ENCODE measurements around the gene IL7R. TPM values are rescaled to one million over a fixed set of nuclear protein-coding genes. Genes with fewer than 3 reads are reported as not detected.

The IL7R gene
- total and polyA plus RNA-seq, 2 donors (not counting 1 experiment from before 2014, with no cell fraction given): 67.9 to 266 TPM

DNA sequence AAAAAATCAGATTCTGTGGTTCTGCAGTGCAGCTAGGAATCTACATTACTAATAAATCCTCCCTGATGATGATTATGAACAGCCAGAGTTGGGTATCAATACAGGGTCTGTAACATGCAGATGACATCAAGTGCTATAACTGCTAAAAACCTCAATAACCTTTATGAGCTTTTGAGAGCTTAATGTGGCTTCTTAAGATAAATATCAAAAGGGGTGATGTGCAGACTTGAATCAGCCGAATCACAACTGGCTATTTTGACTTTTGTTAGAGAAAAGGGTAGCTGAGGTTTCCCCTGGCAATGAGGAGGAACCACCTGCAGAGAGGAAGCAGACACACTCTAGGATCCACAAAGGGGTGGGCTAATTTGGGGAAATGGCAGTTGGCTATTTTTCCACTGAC is 51.5 kb downstream of the IL7R start:
- no peak for TF ChIP-seq CTCF (conservative IDR thresholded peaks at IDR 0.05 in 1 of 2, IDR thresholded peaks at IDR 0.05 in 1 of 2; ENCODE audit: low read depth in 1 of 2, low read length in 2 of 2)
- TF ChIP-seq EZH2 (IDR thresholded peaks at IDR 0.05; ENCODE audit: low read length, missing control alignments): no peak
- Histone ChIP-seq H3K27me3 (ENCODE audit: control insufficient read depth, insufficient read depth, low read length) (no peaks in the 10 kb centered on the region), H4K20me1 (ENCODE audit: control insufficient read depth, extremely low read depth, insufficient read depth, low read length) (no peaks in the 10 kb centered on the region), H3K9ac (ENCODE audit: insufficient read depth, low read length) (no peak overlapping the region), H3K4me3 (replicated peaks in 1 of 4; ENCODE audit: control extremely low read depth in 1 of 4, insufficient read depth in 1 of 4, low read depth in 3 of 4, low read length in 4 of 4) (no peak overlapping the region), H3K4me2 (ENCODE audit: extremely low read depth, insufficient read depth, low read length) (no peak overlapping the region), H3K9me3 (ENCODE audit: control insufficient read depth, insufficient read depth, low read depth, low read length) (no peaks in the 10 kb centered on the region), H3K36me3 (ENCODE audit: control insufficient read depth, insufficient read depth, low read length) (no peaks in the 10 kb centered on the region), H3K4me1 (ENCODE audit: control insufficient read depth, extremely low read depth, insufficient read depth, low read length) (no peaks in the 10 kb centered on the region), H2AFZ (ENCODE audit: low read length) (no peak overlapping the region), H3K79me2 (ENCODE audit: control insufficient read depth, insufficient read depth, low read length) (no peaks in the 10 kb centered on the region), H3K27ac (ENCODE audit: insufficient read depth, low read length) (no peak overlapping the region)
- DNase-seq (ENCODE audit: low read depth in 2 of 2): no peak

DNA sequence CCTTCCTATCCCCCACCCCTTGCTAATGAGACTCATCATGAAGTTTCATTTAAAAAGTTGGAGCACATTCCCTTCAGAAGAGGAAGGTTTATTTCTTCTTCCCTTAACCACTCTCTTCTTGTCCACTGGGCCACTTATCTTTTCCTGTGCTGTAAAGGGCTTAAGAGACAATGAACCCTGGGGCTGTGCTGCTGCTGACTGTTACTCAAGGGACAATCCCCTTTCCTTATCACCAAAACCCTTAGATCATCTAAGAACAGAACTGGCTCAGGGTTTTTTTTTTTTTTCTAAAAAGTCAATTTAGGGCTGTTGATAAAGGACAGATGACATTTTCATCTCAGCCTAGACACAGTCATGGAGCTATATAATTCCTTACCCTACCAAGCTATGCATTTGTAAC is 52.1 kb downstream of the IL7R start:
- DNase-seq (ENCODE audit: low read depth in 2 of 2): no peak

GRCh38 chr5:35919191-35919590 is 62.5 kb downstream of the IL7R start:
- Histone ChIP-seq H3K4me1 (ENCODE audit: control insufficient read depth, extremely low read depth, insufficient read depth, low read length) (peaks cover 7% of the 10 kb centered on the region), H3K36me3 (ENCODE audit: control insufficient read depth, insufficient read depth, low read length) (no peaks in the 10 kb centered on the region), H3K9ac (ENCODE audit: insufficient read depth, low read length) (no peak overlapping the region), H3K27ac (ENCODE audit: insufficient read depth, low read length) (peak overlapping the region; percentile 39), H3K9me3 (ENCODE audit: control insufficient read depth, insufficient read depth, low read depth, low read length) (no peaks in the 10 kb centered on the region), H3K27me3 (ENCODE audit: control insufficient read depth, insufficient read depth, low read length) (no peaks in the 10 kb centered on the region), H3K79me2 (ENCODE audit: control insufficient read depth, insufficient read depth, low read length) (no peaks in the 10 kb centered on the region), H3K4me2 (ENCODE audit: extremely low read depth, insufficient read depth, low read length) (no peak overlapping the region), H2AFZ (ENCODE audit: low read length) (no peak overlapping the region), H4K20me1 (ENCODE audit: control insufficient read depth, extremely low read depth, insufficient read depth, low read length) (no peaks in the 10 kb centered on the region), H3K4me3 (replicated peaks in 1 of 4; ENCODE audit: control extremely low read depth in 1 of 4, insufficient read depth in 1 of 4, low read depth in 3 of 4, low read length in 4 of 4) (no peak overlapping the region)
- TF ChIP-seq CTCF (conservative IDR thresholded peaks at IDR 0.05 in 1 of 2, IDR thresholded peaks at IDR 0.05 in 1 of 2; ENCODE audit: low read depth in 1 of 2, low read length in 2 of 2) (no peak), EZH2 (IDR thresholded peaks at IDR 0.05; ENCODE audit: low read length, missing control alignments) (no peak)
- DNase-seq (ENCODE audit: low read depth in 2 of 2): peak; percentile 62 to 94

More for the DNA sequence above, 52.1 kb downstream of the IL7R start:
- Histone ChIP-seq H3K9me3 (ENCODE audit: control insufficient read depth, insufficient read depth, low read depth, low read length) (no peaks in the 10 kb centered on the region), H3K27ac (ENCODE audit: insufficient read depth, low read length) (no peak overlapping the region), H4K20me1 (ENCODE audit: control insufficient read depth, extremely low read depth, insufficient read depth, low read length) (no peaks in the 10 kb centered on the region), H3K4me2 (ENCODE audit: extremely low read depth, insufficient read depth, low read length) (no peak overlapping the region), H3K27me3 (ENCODE audit: control insufficient read depth, insufficient read depth, low read length) (no peaks in the 10 kb centered on the region), H3K4me3 (replicated peaks in 1 of 4; ENCODE audit: control extremely low read depth in 1 of 4, insufficient read depth in 1 of 4, low read depth in 3 of 4, low read length in 4 of 4) (no peak overlapping the region), H3K4me1 (ENCODE audit: control insufficient read depth, extremely low read depth, insufficient read depth, low read length) (no peaks in the 10 kb centered on the region), H2AFZ (ENCODE audit: low read length) (no peak overlapping the region), H3K9ac (ENCODE audit: insufficient read depth, low read length) (no peak overlapping the region), H3K79me2 (ENCODE audit: control insufficient read depth, insufficient read depth, low read length) (no peaks in the 10 kb centered on the region), H3K36me3 (ENCODE audit: control insufficient read depth, insufficient read depth, low read length) (no peaks in the 10 kb centered on the region)
- TF ChIP-seq EZH2 (IDR thresholded peaks at IDR 0.05; ENCODE audit: low read length, missing control alignments) (no peak), CTCF (conservative IDR thresholded peaks at IDR 0.05 in 1 of 2, IDR thresholded peaks at IDR 0.05 in 1 of 2; ENCODE audit: low read depth in 1 of 2, low read length in 2 of 2) (no peak)
